ENCODE data around the gene FTO.

Gene FTO

GRCh38 chr16:53949715-53950410, 245.9 kb downstream of the FTO start:
- DNase-seq: no peak
- intact Hi-C loops (cut with DNase I): no loop called here

DNA sequence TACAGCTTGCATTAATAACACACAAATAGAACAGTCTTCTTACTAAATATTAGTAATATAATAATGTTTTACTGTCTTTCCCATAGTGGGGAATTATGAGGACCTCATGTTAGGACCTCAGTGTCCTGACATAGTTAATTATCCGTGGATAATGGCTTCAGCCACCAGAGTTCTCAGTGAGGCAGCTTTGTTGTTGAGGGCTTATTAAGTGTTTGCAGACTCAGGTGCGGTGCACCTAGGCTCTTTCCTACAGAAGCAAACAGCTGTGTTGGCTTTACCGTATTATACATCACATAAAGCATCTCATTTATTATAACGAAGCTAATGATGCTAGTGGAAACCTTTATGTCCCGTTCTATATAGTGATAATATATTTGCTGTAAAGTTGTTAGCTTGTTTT, 246.7 kb downstream of the FTO start:
- intact Hi-C loops (cut with DNase I): no loop called here
- no peak for DNase-seq

- no peak for DNase-seq
- intact Hi-C loops (cut with DNase I): no loop called here
These were observed 248.6 kb downstream of the FTO start for GRCh38 chr16:53952215-53953208.

- no peak for DNase-seq
- intact Hi-C loops (cut with DNase I): no loop called here
These were observed 249.4 kb downstream of the FTO start for GRCh38 chr16:53953336-53953735.

DNA sequence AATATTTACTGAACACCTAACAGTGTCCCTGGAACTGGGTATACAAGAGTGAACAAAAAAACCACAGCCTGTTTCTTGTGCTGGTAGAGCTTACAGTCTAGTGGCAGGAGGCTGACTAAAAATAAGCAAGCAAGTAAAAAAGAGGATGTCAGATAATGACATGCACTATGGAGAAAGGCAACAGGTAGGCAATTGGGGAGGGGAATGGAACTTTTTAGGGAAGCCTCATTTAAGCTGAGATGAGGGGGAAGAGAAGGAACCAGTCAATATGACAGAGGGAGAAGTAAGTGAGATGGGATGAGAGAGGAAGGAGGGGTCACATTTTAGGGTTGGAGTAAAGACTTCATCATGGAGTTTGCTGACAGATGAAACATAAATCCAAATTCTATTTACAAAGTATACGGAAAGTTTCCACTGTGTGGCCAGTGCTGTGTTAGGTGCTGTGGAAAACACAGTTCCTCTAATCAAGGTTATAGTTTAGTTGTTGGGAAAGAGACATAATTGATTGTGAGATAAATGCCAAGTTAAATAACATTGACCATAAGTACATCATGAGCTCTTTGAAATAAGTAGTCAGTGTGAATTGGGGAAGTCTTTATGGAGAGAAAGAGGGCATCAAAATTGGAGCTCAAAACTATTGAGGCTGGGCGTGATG, 251.4 kb downstream of the FTO start:
- intact Hi-C loops (cut with DNase I): no loop called here
- no peak for DNase-seq

DNA sequence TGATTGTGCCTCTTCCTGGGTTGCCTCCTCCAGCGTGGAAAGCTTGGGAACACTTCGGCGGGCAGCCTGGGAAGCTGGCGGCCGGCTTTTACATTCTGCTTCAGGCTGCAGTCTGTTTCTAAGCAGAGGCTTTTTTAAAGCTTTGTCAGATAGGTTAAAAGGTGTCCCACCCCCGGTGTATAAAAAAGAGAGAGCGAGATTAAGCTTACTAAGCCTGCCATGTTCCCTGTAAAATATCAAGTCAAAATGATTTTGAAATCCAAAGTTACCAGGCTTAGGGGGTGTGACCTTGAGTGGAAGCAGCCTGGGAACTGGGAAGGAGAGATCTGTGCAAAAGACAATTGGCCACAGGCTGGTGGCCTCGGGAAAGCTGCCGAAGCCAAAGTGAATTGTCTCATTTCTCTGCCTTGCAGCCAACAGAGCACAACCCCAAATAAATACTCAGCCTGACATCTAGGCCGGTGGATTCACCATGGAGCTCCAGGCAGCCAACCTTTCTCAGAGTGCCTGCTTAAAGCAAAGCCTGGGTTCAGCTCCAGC, 254.5 kb downstream of the FTO start:
- no peak for DNase-seq
- intact Hi-C loops (cut with DNase I): no loop called here

DNA sequence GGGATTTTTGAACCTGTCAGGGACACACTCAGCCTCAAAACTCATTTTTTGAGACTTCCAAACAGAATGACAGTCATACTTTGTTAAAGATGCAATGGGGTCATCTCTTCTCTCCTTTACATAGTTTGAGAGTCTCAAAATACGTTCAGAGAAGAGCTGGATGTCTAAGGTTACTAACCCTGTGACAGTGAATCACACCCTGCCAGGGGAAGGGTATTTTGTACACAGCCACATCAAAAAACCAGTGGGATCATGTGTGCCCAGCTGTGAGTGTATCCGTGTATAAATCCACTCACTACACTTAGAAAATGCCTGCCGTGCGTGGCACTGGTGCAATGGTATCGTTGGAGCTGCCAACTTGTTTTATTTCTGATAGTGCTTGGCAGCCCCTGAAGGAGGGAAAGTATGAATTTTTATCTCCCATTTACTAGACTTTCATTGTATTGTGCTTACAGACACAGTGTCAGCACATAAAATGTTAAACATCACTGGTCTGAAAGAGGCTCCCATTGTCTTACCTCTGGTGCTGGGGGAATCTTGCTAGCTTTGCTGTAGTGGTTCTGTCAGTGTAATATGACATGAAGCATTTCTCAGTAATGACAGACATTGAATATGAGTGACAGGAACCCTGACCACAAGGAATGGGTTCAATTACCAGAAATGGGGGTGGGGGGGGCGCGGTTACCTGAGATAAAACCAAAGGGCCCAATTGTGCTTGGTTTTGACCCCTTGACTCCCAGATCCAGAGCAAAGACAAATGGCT, 256.3 kb downstream of the FTO start:
- intact Hi-C loops (cut with DNase I): no loop called here
- no peak for DNase-seq

DNA sequence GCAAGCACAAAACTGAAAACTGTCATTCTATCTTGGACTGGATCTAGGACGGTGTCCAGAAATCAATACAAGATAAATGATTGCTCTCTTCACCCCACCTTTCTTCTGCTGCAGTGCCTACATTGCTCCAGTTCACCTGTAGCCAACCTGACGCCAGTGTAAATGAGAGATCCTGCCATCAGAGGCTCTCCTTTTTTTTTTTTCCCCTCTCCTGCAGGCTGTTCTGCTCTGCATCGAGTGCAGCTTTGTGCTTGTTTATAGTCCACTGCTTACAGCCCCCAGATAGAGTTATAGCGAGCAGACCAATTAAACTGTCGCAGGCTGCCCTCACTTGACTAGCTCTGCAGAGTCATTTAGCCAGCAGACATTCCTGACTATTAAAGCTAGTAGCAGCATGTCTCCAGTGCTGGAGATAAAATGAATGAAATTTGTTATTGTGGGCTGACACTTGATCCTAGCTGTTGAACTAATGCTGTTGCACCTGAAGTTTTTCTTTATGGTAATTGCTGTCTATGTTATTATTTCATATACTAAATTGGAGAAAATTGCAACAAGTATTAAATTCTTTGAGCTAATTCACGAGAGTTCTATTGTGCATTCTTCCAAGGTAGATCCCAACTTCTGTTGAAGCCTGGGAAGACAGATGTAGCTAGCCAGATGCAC, 257.1 kb downstream of the FTO start:
- DNase-seq: no peak
- intact Hi-C loops (cut with DNase I): no loop called here

DNA sequence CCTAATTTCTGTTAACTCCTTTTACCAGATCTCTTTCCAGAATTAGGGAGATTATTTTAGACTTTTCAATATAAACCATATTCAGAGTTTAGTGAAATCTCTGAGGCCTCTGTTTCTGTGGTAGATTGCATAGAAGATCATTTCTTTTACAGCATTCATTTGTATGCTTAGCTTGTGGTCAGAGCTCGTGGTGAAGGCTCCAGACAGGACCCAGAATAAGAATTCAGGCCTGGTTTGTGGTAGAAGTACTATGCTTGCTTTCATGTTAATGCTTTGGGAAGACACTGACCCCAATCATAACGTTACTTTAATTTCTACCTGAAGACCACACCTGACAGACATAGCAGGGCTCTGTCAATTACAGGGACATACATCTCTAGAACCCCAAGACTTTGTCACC, 258.1 kb downstream of the FTO start:
- DNase-seq: no peak
- intact Hi-C loops (cut with DNase I): no loop called here

GRCh38 chr16:53964145-53964790, 260.3 kb downstream of the FTO start:
- no peak for DNase-seq
- intact Hi-C loops (cut with DNase I): no loop called here

DNA sequence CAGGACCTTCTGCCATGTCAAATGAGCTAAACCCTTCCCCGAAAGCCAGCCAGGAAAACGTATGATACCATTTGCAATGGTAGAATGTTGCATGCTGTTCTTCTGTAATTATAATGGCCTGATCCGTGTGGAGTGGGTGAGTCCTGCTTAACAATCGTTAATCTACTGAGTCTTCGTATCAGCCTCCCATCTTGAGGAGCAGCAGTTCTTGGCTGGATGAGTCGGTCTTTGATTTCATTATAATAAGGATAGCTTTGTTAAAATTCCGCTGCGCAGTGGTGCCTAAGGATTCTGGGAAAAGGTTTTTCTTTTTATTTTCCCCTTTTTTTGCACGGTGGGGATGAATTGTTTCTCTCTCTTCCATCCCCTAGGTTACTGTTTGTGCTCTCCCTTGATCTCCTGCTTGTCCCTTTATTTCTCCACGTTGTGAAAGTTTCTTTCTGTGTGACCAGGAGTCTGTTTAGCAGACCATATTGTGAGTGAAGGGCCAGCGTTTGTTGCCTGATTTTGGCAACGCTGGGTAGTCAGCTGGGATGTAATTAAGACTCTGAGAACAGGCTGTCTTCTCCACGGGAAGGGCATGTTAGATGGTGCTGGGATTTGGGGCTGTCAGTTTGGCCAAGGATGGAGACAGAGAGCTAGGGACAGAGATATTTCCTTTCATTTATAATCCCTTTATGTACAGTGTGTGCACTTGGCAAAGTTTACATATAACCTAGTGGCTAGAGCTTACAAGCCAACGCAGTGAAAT, 263.0 kb downstream of the FTO start:
- peak in 2 of 10 donors; percentile 16 to 20 for DNase-seq

GRCh38 chr16:53967572-53967971, 263.6 kb downstream of the FTO start:
- DNase-seq: no peak
- intact Hi-C loops (cut with DNase I): no loop called here

More for the DNA sequence above, 263.0 kb downstream of the FTO start:
- intact Hi-C loops (cut with DNase I): no loop called here

DNA sequence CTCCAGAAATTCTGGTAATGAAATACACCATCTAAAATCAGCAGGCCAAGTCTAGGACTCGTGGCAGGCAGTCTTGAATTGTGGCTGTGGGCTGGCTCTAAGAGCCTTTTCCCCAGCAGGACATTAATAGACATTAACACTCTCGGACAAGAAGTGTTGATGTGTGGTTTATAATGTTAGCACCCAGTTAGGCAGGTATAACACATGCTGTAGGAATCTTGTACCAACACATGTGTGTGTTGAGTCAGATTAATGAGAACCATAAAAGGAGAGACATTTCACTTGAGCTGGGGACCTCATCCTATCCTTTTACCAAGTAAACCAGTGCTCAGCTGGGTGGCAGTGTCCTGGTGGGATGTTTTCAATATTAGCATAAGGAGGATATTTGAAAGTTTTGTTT, 264.5 kb downstream of the FTO start:
- intact Hi-C loops (cut with DNase I): no loop called here
- DNase-seq: no peak

- no peak for DNase-seq
- intact Hi-C loops (cut with DNase I): no loop called here
These were observed 264.9 kb downstream of the FTO start for GRCh38 chr16:53968896-53969295.

- no peak for DNase-seq
- intact Hi-C loops (cut with DNase I): no loop called here
These were observed 267.7 kb downstream of the FTO start for GRCh38 chr16:53971616-53972015.

- intact Hi-C loops (cut with DNase I): no loop called here
- DNase-seq: no peak
These were observed 269.1 kb downstream of the FTO start for GRCh38 chr16:53973021-53973420.

GRCh38 chr16:53974484-53975080, 270.6 kb downstream of the FTO start:
- intact Hi-C loops (cut with DNase I): no loop called here
- no peak for DNase-seq

DNA sequence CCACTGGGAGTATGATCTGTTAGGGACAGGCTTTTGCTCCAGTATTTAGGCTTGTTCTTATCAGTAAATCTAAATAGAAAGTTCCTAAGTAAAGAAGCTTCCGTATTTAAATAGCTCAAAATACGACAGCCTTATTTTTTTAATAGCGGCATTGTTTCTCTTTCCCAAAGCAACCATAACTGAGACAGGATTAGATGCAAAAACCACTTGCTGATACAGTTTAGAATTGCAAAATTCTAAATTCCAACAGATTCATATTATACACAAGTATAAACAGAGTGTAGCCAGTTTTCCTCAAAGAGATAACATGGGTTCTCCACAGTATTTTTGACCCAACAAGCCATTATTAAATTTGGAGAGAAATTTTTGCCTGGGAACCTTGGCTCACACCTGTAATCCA, 276.7 kb downstream of the FTO start:
- intact Hi-C loops (cut with DNase I): no loop called here
- no peak for DNase-seq

All from posterior cingulate gyrus (tissue), 11 donors.